Measurements from ENCODE around the gene ANO4.

The ANO4 gene

DNA sequence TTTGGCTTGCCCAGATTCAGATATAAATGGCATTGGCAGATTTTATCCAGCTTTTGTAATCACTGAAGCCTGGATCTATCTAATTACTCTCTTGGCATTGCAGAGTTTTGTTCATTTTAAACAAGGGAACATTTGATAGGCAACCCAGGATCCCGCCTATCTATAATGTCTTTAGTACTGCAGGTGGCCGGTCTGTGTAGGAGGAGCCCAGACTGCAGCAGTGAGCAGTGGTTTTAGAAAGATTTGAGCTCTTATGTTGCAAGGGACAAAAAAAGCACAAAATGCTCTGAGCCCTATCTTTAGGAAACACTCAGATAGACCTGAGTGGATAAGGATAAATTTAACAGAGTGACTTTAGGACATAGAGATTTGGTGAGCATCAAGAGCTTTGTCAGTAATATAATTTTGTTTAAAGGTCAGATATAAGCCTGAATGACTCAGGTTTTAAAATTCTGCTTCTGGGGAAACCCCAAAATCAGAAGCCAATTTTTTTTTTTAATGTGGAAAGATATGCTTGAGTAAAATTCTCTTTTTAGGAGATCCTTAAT, 250.0 kb downstream of the ANO4 start:
- H3K4me2 ChIP-seq (ENCODE audit: low read depth, low read length, poor library complexity, severe bottlenecking): no peak overlapping the region
- H3K36me3 ChIP-seq (ENCODE audit: insufficient read depth, low read length): no peaks in the 10 kb centered on the region
- H3K27me3 ChIP-seq (ENCODE audit: insufficient read depth, low read length, poor library complexity, severe bottlenecking): no peaks in the 10 kb centered on the region
- H3K4me1 ChIP-seq (ENCODE audit: insufficient read depth, low read length, poor library complexity, severe bottlenecking): no peaks in the 10 kb centered on the region
- no peaks in the 10 kb centered on the region for H3K9me2 ChIP-seq (replicated peaks; ENCODE audit: low read depth, low read length)
- H3K9ac ChIP-seq (ENCODE audit: low read depth, low read length, poor library complexity, severe bottlenecking): no peak overlapping the region
- H3K9me3 ChIP-seq (ENCODE audit: insufficient read depth, low read depth, low read length): no peaks in the 10 kb centered on the region
- H3K79me2 ChIP-seq (ENCODE audit: insufficient read depth, low read length): no peaks in the 10 kb centered on the region
- no peaks in the 10 kb centered on the region for H4K20me1 ChIP-seq (ENCODE audit: insufficient read depth, low read length, poor library complexity, severe bottlenecking)
- no peaks in the 10 kb centered on the region for H3F3A ChIP-seq (ENCODE audit: low read depth)
- H3K4me3 ChIP-seq (ENCODE audit: low read length, poor library complexity, severe bottlenecking): no peak overlapping the region
- no peak for TF ChIP-seq EZH2phosphoT487 (IDR thresholded peaks at IDR 0.05; ENCODE audit: borderline replicate concordance)
- TF ChIP-seq, protein P1, sequence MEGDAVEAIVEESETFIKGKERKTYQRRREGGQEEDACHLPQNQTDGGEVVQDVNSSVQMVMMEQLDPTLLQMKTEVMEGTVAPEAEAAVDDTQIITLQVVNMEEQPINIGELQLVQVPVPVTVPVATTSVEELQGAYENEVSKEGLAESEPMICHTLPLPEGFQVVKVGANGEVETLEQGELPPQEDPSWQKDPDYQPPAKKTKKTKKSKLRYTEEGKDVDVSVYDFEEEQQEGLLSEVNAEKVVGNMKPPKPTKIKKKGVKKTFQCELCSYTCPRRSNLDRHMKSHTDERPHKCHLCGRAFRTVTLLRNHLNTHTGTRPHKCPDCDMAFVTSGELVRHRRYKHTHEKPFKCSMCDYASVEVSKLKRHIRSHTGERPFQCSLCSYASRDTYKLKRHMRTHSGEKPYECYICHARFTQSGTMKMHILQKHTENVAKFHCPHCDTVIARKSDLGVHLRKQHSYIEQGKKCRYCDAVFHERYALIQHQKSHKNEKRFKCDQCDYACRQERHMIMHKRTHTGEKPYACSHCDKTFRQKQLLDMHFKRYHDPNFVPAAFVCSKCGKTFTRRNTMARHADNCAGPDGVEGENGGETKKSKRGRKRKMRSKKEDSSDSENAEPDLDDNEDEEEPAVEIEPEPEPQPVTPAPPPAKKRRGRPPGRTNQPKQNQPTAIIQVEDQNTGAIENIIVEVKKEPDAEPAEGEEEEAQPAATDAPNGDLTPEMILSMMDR (conservative IDR thresholded peaks at IDR 0.05; ENCODE audit: low read length): no peak
- H2AFZ ChIP-seq (ENCODE audit: low read length): no peak overlapping the region

DNA sequence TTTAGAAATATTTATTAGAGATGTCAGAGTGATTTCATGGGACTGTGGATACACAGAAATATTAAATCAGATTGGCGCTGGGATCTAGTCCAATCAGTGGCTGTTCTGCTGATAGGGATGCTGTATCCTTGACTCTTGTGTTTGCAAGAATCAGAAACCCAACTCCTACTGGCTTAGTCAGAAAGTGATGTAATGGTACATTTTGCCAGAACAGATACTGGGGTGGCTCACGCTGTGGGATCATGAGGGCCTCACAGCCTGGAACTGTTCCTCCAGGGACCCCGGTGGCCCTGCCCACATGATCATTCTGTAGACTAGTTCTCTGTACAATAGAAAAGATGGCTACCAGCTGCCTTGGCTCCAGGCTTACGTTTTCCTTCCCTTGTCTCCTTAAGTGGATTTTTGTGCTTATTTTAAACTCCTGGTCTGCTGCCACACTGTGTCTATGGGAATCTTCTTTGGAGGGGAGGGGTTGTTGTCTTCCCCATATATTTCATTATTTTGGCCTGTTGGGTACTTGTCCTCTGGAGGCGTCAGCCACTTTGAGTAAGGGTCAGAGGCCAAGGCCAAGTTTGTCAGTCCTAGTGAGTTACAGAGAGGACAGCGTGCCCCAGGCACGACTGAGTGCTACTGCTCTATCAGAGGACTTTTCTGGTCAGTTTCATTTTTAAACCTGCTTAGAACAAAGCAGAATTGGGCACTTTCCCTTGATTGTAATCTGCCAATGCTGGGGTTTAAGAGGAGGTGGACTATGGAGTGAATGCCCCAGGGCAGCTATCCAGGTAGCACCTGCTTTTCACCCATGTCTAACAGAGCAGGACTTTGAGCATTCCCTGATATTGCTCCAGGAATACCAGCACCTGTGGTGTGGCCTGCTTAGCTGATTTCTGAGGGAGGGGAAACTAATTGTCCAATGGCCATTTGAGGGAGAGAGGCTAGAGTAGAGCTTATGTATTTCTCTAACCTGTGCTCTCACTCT, 251.2 kb downstream of the ANO4 start:
- Histone ChIP-seq H3K79me2 (ENCODE audit: insufficient read depth, low read length) (no peaks in the 10 kb centered on the region), H4K20me1 (ENCODE audit: insufficient read depth, low read length, poor library complexity, severe bottlenecking) (no peaks in the 10 kb centered on the region), H2AFZ (ENCODE audit: low read length) (no peak overlapping the region), H3K4me3 (ENCODE audit: low read length, poor library complexity, severe bottlenecking) (no peak overlapping the region), H3K9ac (ENCODE audit: low read depth, low read length, poor library complexity, severe bottlenecking) (no peak overlapping the region), H3K27me3 (ENCODE audit: insufficient read depth, low read length, poor library complexity, severe bottlenecking) (no peaks in the 10 kb centered on the region), H3K9me3 (ENCODE audit: insufficient read depth, low read depth, low read length) (no peaks in the 10 kb centered on the region), H3K9me2 (replicated peaks; ENCODE audit: low read depth, low read length) (no peaks in the 10 kb centered on the region), H3K4me1 (ENCODE audit: insufficient read depth, low read length, poor library complexity, severe bottlenecking) (no peaks in the 10 kb centered on the region), H3K4me2 (ENCODE audit: low read depth, low read length, poor library complexity, severe bottlenecking) (no peak overlapping the region), H3F3A (ENCODE audit: low read depth) (no peaks in the 10 kb centered on the region), H3K36me3 (ENCODE audit: insufficient read depth, low read length) (no peaks in the 10 kb centered on the region)
- TF ChIP-seq, protein P1 (conservative IDR thresholded peaks at IDR 0.05; ENCODE audit: low read length): no peak
- TF ChIP-seq EZH2phosphoT487 (IDR thresholded peaks at IDR 0.05; ENCODE audit: borderline replicate concordance): no peak

DNA sequence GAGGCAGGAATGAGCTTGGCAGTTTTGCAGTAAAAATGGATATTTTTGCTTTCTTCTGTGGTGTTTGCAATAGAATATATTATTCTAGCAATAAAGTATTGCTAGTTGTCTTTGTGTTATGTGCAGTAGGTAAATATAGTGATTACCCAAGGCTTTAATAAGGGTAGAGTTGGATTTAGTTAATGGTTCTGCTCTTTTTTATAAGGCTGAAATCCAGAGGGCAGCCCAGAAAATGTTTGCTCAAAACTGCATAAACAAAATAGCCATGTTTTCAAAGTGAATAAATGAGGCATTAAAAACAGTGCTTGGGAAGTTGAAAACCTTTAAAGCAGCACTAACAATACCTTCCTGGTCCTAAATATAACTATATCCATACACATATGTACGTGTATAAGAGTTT, 253.1 kb downstream of the ANO4 start:
- H3K4me2 ChIP-seq (ENCODE audit: low read depth, low read length, poor library complexity, severe bottlenecking): no peak overlapping the region
- H3F3A ChIP-seq (ENCODE audit: low read depth): no peaks in the 10 kb centered on the region
- no peaks in the 10 kb centered on the region for H3K9me3 ChIP-seq (ENCODE audit: insufficient read depth, low read depth, low read length)
- no peak overlapping the region for H2AFZ ChIP-seq (ENCODE audit: low read length)
- H3K9ac ChIP-seq (ENCODE audit: low read depth, low read length, poor library complexity, severe bottlenecking): no peak overlapping the region
- H3K4me1 ChIP-seq (ENCODE audit: insufficient read depth, low read length, poor library complexity, severe bottlenecking): no peaks in the 10 kb centered on the region
- H3K27me3 ChIP-seq (ENCODE audit: insufficient read depth, low read length, poor library complexity, severe bottlenecking): no peaks in the 10 kb centered on the region
- H3K9me2 ChIP-seq (replicated peaks; ENCODE audit: low read depth, low read length): no peaks in the 10 kb centered on the region
- H4K20me1 ChIP-seq (ENCODE audit: insufficient read depth, low read length, poor library complexity, severe bottlenecking): no peaks in the 10 kb centered on the region
- no peak overlapping the region for H3K4me3 ChIP-seq (ENCODE audit: low read length, poor library complexity, severe bottlenecking)
- no peaks in the 10 kb centered on the region for H3K79me2 ChIP-seq (ENCODE audit: insufficient read depth, low read length)
- no peaks in the 10 kb centered on the region for H3K36me3 ChIP-seq (ENCODE audit: insufficient read depth, low read length)
- TF ChIP-seq, protein P1 (conservative IDR thresholded peaks at IDR 0.05; ENCODE audit: low read length): no peak
- TF ChIP-seq EZH2phosphoT487 (IDR thresholded peaks at IDR 0.05; ENCODE audit: borderline replicate concordance): no peak
